ENCODE results near the gene ZSWIM6.

The ZSWIM6 gene

DNA sequence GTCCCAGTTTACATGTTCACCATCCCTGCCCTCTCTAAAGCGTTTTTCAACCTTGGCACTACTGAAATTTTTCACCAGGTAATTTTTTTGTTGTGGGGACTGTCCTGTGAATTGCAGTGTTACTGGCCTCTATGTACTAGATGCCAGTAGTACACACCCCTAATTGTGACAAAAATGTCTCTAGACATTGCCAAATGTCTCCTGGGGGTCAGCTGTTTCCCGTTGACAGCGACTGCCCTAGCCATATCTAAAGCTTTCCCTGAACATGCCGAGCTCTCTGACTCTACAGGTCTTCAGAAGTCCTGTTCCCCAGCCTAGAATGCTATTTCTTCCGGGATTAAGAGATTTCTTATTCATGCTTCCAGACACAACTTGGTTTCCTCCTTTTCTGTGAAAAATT is 235.3 kb downstream of the ZSWIM6 start:
- no peak for DNase-seq

DNA sequence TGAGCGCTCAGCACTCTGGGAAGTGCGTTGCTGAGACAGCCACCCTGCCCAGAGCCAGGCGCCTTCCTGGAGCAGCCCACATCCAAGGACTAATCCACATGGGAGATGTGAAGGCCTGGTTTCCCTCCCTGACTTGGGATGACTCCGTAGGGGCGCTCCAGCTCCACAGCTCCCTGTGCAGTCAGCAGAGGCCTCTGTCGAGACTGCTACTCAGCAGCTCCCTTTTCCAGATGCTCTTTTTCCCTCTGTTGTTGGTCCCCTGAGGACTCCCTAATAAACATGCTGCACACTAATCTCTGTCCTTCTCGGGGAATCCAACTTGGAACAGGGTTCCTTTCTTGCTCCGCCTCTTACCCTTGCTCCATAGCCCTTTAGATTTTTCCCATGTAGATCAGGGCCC is 237.3 kb downstream of the ZSWIM6 start:
- no peak for DNase-seq

DNA sequence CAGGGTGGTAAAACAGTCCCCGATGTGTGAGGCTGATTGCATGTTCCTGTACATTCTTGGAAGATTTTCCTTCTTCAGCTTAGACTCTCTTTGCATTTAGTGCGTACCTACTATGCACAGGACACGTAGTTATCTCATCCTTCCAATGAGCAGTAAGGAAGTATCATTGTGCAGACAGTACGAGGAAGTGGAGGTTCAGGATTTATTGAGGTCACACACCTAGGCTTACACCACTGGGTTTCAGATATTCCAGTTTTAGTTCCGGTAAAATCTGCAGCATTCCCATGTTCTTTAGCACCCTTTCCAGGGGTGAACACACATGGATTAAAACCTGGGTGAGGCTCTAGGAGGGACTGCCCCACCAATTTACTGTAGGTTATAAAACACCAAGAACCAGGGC is 238.7 kb downstream of the ZSWIM6 start:
- DNase-seq = no peak

DNA sequence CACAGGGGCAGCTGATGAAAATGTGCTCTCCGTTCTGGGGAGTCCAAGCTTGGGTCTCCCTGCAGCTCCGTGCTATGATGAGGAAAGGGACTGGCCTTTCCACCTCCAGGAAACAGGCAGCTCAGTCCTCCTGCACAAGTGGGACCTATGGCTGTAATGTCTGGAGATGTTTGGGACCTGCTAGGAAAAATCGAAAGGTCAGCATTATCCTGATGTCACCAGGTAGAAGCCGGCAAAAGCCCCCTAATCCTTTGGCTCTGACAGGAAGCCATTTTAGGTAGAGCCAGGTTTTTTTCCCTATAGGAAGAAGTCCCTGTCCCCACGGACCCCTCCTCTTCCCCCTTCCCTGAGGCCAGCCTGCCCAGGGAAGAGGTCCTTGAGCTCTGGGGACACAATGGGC is 240.9 kb downstream of the ZSWIM6 start:
- no peak for DNase-seq

DNA sequence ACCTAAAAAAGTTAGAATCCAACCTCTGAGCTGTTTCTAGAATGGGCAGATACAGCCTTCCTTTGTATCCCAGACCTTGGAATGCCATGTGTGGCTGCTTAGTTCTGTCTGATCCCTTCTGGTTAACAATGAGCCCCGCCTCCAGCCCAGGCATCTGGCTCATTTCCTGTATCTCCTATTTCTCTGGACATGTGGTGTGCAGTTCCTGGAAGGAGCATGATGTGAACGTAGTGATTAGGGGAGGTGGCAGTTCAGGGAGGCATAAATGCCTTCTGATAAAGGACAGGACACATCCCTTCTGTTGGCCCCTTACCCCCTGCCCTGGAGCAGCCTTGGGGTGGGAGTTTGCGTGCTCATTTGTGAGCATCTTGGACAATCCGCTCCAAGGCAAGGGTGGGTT is 243.0 kb downstream of the ZSWIM6 start:
- no peak for DNase-seq

DNA sequence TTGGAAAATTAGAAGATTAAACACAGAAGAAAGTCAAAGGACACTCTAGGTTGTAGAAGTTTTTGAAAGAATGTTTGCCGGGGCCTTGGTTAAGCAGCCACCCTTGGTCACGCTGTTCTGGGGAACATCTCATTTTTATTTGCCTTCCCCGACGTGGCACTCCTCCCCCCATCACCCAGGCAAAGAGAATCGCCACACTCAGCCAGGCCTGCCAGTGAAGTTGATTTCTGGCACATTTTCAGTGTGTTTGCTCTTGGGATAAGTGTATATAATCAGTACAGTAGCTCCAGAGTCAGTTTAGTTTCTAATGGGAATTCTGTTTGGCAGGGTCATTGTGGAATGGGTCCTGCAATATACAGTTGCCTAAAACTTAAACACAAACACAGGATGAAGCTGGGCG is 243.5 kb downstream of the ZSWIM6 start:
- DNase-seq = no peak

DNA sequence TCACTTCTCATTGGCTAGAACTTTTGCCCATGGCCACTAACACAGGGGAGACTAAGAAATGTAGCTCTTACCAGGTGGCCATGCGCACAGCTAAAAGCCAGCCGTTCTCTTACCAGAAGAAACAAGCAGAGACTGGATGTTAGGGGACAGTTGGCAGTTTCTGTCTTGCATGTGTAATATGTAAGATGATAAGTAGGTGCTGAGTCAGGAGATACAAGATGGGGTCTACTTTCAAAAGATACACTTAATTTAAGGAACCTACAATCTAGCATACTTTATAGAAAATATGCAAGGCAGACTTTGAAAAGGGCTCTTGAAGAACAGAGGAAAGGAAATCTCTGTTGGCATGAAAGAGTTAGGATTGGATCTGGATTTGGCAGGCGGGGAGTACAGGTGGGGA is 244.5 kb downstream of the ZSWIM6 start:
- DNase-seq = no peak

DNA sequence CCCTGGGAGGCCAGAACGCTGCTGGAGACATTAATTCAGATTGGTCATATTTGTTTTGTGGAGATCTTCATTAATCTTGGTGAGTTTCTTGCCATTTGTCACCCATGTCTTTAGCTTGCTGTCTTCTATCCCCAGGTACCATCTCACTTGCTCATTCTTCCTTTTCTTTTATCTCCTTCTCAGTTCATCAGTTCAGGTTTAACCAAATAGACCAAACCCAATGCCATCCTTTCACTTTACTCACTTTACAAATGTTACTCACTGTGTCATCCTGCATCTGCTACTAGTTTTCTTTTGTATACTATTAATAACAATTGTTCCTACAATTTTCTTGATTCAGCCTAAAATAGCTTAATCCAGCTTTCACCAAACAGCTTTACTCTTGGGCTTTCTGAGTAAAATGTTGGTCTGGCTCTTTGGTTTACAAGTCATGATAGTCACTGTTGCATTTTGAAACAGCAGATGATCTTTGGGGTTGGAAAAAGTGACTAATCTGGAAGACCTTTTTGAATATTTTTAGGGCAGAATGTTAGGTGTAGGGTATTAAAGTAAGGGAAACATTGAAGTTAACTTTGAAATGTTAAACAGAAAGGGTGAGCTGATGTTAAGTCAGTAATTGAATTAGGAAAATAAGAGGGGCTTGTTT is 246.9 kb downstream of the ZSWIM6 start:
- DNase-seq = no peak

DNA sequence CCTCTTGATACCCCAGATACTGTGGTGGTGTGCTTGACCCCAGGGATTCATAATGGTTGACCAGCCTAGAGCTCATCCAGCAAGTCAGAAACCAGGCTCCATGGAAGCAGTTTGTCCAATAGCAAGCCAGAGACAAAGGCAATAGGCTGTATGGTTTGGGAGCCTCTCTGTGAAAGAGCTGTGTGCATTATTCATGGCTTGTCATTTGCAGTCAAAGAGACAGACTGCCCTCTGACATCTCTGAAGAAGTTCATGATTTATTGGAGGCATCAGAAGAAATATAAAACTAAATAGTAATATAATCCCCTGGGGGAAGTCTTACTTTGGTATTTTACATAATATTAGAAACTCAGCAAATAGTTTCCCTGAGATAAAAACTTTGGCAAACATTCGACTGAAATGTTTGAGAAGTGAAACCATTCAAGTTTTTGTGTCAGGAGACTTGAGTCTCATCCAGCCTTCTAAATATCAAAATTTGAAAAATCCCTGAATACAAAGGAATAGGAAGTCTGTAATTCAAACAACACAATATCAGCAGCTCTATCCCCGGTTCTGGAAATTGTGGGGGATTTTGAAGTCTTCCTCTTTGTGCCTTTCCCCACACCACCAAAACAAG is 250.3 kb downstream of the ZSWIM6 start:
- no peak for DNase-seq

DNA sequence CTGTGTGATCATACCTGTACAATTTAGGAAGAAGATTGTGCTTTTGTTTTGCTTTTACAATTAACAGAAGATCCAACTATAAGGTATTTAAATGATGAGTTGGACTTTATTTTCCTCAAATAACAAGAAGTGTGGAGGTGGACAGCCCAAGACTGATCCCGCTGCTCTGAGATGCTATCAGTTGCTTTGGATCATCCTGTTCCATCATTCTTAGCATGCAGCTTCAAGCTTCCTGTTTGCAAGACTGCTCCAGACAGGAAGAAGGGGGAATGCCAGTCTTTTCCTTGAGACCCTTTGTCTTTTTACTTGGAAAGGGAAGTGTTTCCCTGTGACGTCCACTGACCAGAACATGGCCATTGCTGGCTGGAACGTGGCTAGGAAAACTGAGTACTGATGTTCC is 250.8 kb downstream of the ZSWIM6 start:
- no peak for DNase-seq

DNA sequence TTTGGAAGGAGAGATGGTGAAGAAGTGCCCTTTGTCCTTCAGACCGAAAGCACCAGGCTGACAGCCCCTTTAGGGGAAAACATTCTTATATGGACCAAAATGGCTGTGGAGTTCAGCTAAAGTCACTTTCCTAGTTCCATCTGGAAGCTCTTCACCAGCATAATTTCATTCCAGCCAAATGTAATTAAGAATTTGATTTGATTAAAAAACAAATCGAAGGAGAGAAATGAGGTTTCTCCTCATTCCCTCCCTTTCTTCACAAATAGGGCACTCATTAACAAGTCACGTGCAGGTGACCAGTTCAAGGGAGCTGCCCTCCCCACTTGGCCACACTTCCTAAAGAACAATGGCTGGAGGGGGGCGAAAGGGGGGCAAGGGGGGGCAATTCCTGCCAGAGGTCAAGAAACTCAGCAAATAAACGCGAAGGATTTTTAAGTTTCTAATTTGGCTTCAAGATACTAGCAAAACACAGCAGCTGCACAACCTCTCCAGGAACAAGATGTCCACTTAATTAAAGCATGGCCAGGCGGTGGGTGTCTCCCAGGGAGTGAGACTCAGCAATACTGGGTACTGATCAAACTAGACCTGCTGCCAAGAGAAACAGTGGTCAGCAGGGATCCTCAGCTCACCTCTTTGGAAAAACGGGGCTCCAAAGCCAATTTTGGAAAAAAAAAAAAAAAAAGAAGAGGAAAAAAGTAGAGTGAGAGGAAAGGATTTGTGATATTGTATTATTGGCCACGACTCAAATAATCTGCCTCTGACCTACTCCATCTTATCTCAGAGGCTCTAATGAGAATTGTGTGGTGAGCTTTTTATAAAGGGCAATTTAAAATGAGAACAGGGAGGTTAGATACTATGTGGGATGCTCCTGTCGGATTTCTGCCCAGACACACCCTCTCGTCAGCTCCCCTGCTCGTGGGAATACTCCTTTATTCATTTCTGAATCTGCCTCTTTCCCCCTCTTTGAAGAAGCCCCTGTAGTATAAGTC is 254.3 kb downstream of the ZSWIM6 start:
- no peak for DNase-seq

DNA sequence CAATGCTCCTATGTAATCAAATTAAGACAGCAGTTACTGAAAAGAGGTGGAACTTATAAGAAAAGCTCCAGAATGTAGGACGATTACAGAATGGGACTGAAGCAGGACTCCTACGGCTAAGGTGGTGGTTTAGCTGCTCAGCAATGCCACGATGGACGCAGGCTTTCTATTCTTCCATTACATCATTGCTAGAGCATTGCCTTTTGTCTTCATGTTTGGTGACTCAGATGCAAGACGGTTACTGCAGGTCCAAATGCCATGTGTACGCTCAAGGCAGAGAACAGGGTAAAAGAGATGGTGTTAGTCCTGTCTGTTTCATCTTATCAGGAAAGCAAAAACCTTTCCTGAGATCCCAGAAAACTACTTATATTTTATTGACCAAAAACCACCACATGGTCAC is 255.1 kb downstream of the ZSWIM6 start:
- DNase-seq = no peak

DNA sequence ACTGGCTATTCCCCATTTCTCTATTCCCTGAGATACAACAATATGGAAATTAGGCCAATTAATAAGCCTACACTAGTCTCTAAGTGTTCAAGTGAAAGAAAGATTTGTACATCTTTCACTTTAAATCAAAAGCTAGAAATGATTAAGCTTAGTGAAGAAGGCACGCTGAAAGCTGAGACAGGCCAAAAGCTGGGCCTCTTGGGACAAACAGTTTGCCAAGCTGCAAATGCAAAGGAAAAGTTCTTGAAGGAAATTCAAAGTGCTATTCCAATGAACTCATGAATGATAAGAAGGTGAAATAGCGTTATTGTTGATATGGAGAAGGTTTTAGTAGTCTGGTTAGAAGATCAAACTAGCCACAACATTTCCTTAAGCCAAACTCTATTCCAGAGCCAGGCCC is 256.2 kb downstream of the ZSWIM6 start:
- no peak for DNase-seq

DNA sequence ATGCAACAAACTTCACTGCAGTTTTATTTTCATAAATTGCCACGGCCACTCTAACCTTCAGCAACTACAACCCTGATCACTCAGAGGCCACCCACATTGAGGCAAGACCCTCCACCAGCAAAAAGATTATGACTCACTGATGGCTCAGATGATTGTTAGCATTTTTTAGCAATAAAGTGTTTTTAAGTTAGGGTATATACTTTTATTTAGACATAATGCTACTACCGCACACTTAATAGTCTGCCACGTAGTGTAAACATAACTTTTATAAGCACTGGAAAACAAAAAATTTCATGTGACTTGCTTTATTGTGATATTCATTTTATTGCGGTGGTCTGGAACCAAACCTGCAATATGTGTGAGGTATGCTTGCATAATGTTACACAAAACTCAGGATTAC is 257.9 kb downstream of the ZSWIM6 start:
- no peak for DNase-seq

DNA sequence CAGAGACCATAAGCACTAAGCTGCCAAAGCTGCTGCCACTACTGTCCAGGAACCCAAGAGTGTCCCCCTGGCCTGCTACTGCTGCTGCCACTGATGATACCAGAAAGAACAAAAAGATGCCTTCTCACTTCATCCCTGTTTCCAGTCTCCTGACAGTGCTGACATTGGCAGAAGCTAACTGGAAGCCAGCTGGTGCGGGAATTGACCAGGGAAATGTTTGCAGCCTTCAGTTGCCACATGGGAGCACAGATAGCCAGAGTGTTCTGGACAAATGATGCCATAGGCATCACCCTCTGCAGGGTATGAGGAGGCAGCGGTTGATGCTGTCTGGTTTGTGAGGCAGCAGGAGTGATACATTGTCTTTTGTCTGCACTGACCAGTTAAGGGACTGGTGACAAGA is 258.4 kb downstream of the ZSWIM6 start:
- no peak for DNase-seq

DNA sequence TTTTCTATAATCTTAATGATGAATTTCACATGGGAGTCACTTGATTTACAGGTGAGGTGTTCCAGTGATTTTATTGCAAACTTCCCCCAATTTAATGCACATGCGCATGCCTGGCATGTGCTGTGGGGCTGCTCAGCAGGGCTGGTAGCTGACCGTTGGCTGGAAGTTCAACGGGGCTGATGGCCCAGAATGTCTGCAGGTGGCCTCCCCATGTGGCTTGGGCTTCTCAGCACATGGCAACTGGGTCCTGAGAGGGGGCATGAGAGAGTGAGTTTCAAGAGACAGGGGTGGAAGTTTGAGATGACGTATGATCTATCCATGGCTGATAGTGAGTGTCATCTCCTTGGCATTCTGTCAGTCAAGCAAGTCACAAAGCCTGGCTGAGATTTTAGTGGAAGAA is 259.8 kb downstream of the ZSWIM6 start:
- DNase-seq = no peak

DNA sequence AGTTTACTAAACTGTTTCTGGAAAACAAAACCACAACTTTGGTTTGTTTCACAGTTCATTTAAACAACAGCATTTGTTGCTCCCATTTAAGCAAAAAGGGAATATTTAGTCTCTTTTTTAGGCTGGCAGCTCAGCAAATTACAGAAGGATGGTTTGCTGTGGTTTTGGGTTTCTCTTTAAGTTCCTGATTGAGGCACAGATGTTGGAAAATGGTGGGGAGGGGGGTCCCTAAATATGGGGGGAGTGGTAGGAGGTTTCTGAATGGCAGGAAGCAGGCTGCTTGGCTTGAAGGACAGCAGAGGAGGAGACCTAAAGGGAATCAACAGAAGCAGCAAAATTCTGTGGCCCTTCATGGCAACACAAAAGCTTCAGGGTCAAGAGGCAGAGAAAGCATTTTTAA is 263.4 kb downstream of the ZSWIM6 start:
- no peak for DNase-seq
